Measurements from ENCODE around the gene SPATA16.

SPATA16 gene

GRCh38 chr3:172918165-172918564 is 222.9 kb downstream of the SPATA16 start:
- Histone ChIP-seq H3K36me3 (replicated peaks) (no peaks in the 10 kb centered on the region), H3K4me3 (ENCODE audit: low read depth, low read length) (no peak overlapping the region), H3K27me3 (replicated peaks) (no peaks in the 10 kb centered on the region), H3K27ac (no peak overlapping the region)
- in situ Hi-C loops (cut with HindIII; ENCODE audit: low pct_ligation_motif_present, low sequenced_read_pairs): no loop called here
- peak; percentile 12 for DNase-seq
- no peak for TF ChIP-seq CTCF (IDR thresholded peaks at IDR 0.05; ENCODE audit: low read depth, low read length, missing control alignments)

GRCh38 chr3:172915911-172916514 is 225.0 kb downstream of the SPATA16 start:
- H3K27ac ChIP-seq: no peak overlapping the region
- no peaks in the 10 kb centered on the region for H3K36me3 ChIP-seq (replicated peaks)
- DNase-seq: no peak
- H3K4me3 ChIP-seq (ENCODE audit: low read depth, low read length): no peak overlapping the region
- no peaks in the 10 kb centered on the region for H3K27me3 ChIP-seq (replicated peaks)
- no peak for TF ChIP-seq CTCF (IDR thresholded peaks at IDR 0.05; ENCODE audit: low read depth, low read length, missing control alignments)
- in situ Hi-C loops (cut with HindIII; ENCODE audit: low pct_ligation_motif_present, low sequenced_read_pairs): no loop called here

GRCh38 chr3:172914854-172915253 is 226.2 kb downstream of the SPATA16 start:
- no peak overlapping the region for H3K27ac ChIP-seq
- H3K27me3 ChIP-seq (replicated peaks): no peaks in the 10 kb centered on the region
- in situ Hi-C loops (cut with HindIII; ENCODE audit: low pct_ligation_motif_present, low sequenced_read_pairs): no loop called here
- H3K4me3 ChIP-seq (ENCODE audit: low read depth, low read length): no peak overlapping the region
- no peak for TF ChIP-seq CTCF (IDR thresholded peaks at IDR 0.05; ENCODE audit: low read depth, low read length, missing control alignments)
- DNase-seq: no peak
- no peaks in the 10 kb centered on the region for H3K36me3 ChIP-seq (replicated peaks)

GRCh38 chr3:172913911-172914655 is 227.0 kb downstream of the SPATA16 start:
- no peaks in the 10 kb centered on the region for H3K27me3 ChIP-seq (replicated peaks)
- TF ChIP-seq CTCF (IDR thresholded peaks at IDR 0.05; ENCODE audit: low read depth, low read length, missing control alignments): no peak
- H3K4me3 ChIP-seq (ENCODE audit: low read depth, low read length): no peak overlapping the region
- no peaks in the 10 kb centered on the region for H3K36me3 ChIP-seq (replicated peaks)
- in situ Hi-C loops (cut with HindIII; ENCODE audit: low pct_ligation_motif_present, low sequenced_read_pairs): no loop called here
- no peak for DNase-seq
- no peak overlapping the region for H3K27ac ChIP-seq

- H3K36me3 ChIP-seq (replicated peaks): no peaks in the 10 kb centered on the region
- H3K27ac ChIP-seq: no peak overlapping the region
- in situ Hi-C loops (cut with HindIII; ENCODE audit: low pct_ligation_motif_present, low sequenced_read_pairs): no loop called here
- no peak overlapping the region for H3K4me3 ChIP-seq (ENCODE audit: low read depth, low read length)
- TF ChIP-seq CTCF (IDR thresholded peaks at IDR 0.05; ENCODE audit: low read depth, low read length, missing control alignments): peak; percentile 23
- no peaks in the 10 kb centered on the region for H3K27me3 ChIP-seq (replicated peaks)
- DNase-seq: no peak
Measured at GRCh38 chr3:172911142-172911541, 229.9 kb downstream of the SPATA16 start.

All from brain microvascular endothelial cell (primary cell).